H9 (cell line): ENCODE measurements around the gene FMNL1. TPM values are rescaled to one million over a fixed set of nuclear protein-coding genes. Genes with fewer than 3 reads are reported as not detected.

Experiments
- DNase-seq: peaks from one replicate; pipeline ENCODE4 v3.0.0-alpha.2; 2017
- H2AFZ ChIP-seq: one replicate; pipeline ENCODE4 v1.6.1; 2013; ENCODE audit warnings: mild to moderate bottlenecking, low read length, control low read depth, moderate library complexity
- H2AK5ac ChIP-seq: 2 replicates; pipeline ENCODE4 v1.6.1; 2013; ENCODE audit warnings: low read length, control low read depth, mixed read lengths; ENCODE audit not compliant: insufficient read length
- H2BK120ac ChIP-seq: one replicate; pipeline ENCODE4 v1.6.1; 2013; ENCODE audit warnings: low read depth, mild to moderate bottlenecking, low read length, control low read depth, inconsistent platforms; ENCODE audit not compliant: poor library complexity, severe bottlenecking
- H2BK12ac ChIP-seq: 2 replicates; pipeline ENCODE4 v1.6.1; 2013; ENCODE audit warnings: low read length, control low read depth, mixed read lengths, low read depth; ENCODE audit not compliant: insufficient read length
- H2BK15ac ChIP-seq: 2 replicates; pipeline ENCODE4 v1.6.1; 2013; ENCODE audit warnings: low read depth, low read length, control low read depth
- H2BK20ac ChIP-seq: one replicate; pipeline ENCODE4 v1.6.1; 2013; ENCODE audit warnings: low read depth, mild to moderate bottlenecking, low read length, control low read depth, inconsistent platforms; ENCODE audit not compliant: poor library complexity, severe bottlenecking
- H2BK5ac ChIP-seq: 2 replicates; pipeline ENCODE4 v1.6.1; 2013; ENCODE audit warnings: low read length, control low read depth, mixed read lengths; ENCODE audit not compliant: insufficient read length
- H3K14ac ChIP-seq: 2 replicates; pipeline ENCODE4 v1.6.1; 2013; ENCODE audit warnings: low read length, control low read depth; ENCODE audit not compliant: insufficient read depth
- H3K18ac ChIP-seq: 2 replicates; pipeline ENCODE4 v1.6.1; 2013; ENCODE audit warnings: low read depth, mild to moderate bottlenecking, mixed read lengths, low read length, control low read depth; ENCODE audit not compliant: insufficient read length
- H3K23ac ChIP-seq: 2 replicates; pipeline ENCODE4 v1.6.1; 2013; ENCODE audit warnings: low read length, control low read depth, mixed read lengths, low read depth; ENCODE audit not compliant: insufficient read length
- H3K23me2 ChIP-seq: 2 replicates; pipeline ENCODE4 v1.6.1; 2013; ENCODE audit warnings: low read depth, mild to moderate bottlenecking, mixed read lengths, low read length, control low read depth; ENCODE audit not compliant: insufficient read length, poor library complexity, severe bottlenecking
- H3K27ac ChIP-seq: 2 replicates; pipeline ENCODE4 v1.5.1; 2013; ENCODE audit warnings: low read length, control low read depth, mixed read lengths, low read depth; ENCODE audit not compliant: insufficient read length
- H3K27me3 ChIP-seq: 2 replicates; pipeline ENCODE4 v1.6.1; 2013; ENCODE audit warnings: low read length, control low read depth, inconsistent platforms; ENCODE audit not compliant: insufficient read depth
- H3K4ac ChIP-seq: 2 replicates; pipeline ENCODE4 v1.6.1; 2013; ENCODE audit warnings: low read depth, mild to moderate bottlenecking, control low read depth, inconsistent platforms, low read length, moderate library complexity
- H3K4me1 ChIP-seq: 2 replicates; pipeline ENCODE4 v1.6.1; 2013; ENCODE audit warnings: low read length, control low read depth, inconsistent platforms; ENCODE audit not compliant: insufficient read depth
- H3K4me2 ChIP-seq: 2 replicates; pipeline ENCODE4 v1.6.1; 2013; ENCODE audit warnings: low read length, control low read depth, mixed read lengths; ENCODE audit not compliant: insufficient read length, insufficient read depth
- H3K56ac ChIP-seq: 2 replicates; pipeline ENCODE4 v1.6.1; 2013; ENCODE audit warnings: low read depth, mild to moderate bottlenecking, mixed read lengths, low read length, control low read depth; ENCODE audit not compliant: insufficient read length
- H3K79me1 ChIP-seq: 2 replicates; pipeline ENCODE4 v1.6.1; 2013; ENCODE audit warnings: low read depth, mild to moderate bottlenecking, moderate library complexity, low read length, control low read depth, inconsistent platforms; ENCODE audit not compliant: insufficient read depth, poor library complexity, severe bottlenecking
- H3K79me2 ChIP-seq: 2 replicates; pipeline ENCODE4 v1.6.1; 2013; ENCODE audit warnings: low read length, control low read depth, inconsistent platforms; ENCODE audit not compliant: insufficient read depth
- H3K9ac ChIP-seq: 2 replicates; pipeline ENCODE4 v1.6.1; 2013; ENCODE audit warnings: low read length, control low read depth, mixed read lengths; ENCODE audit not compliant: insufficient read length; ENCODE audit errors: extremely low read depth
- H3K9me3 ChIP-seq: one replicate; pipeline ENCODE4 v1.6.1; 2013; ENCODE audit warnings: low read depth, low read length, inconsistent platforms; ENCODE audit not compliant: control insufficient read depth
- H3T11ph ChIP-seq: one replicate; pipeline ENCODE4 v1.6.1; 2013; ENCODE audit warnings: mild to moderate bottlenecking, low read length, control low read depth, inconsistent platforms
- H4K20me1 ChIP-seq: one replicate; pipeline ENCODE4 v1.6.1; 2013; ENCODE audit not compliant: control insufficient read depth, insufficient read length, insufficient read depth
- H4K5ac ChIP-seq: 2 replicates; pipeline ENCODE4 v1.6.1; 2013; ENCODE audit warnings: low read depth, mild to moderate bottlenecking, mixed read lengths, low read length, control low read depth; ENCODE audit not compliant: insufficient read length
- H4K8ac ChIP-seq: replicated peaks from 2 replicates; pipeline ENCODE4 v1.6.1; 2013; ENCODE audit warnings: low read length, control low read depth, mixed read lengths, low read depth; ENCODE audit not compliant: insufficient read length
- H4K91ac ChIP-seq: 2 replicates; pipeline ENCODE4 v1.6.1; 2013; ENCODE audit warnings: low read depth, mild to moderate bottlenecking, moderate library complexity, mixed read lengths, low read length, control low read depth; ENCODE audit not compliant: insufficient read length
- H3K27ac Mint-ChIP-seq, 3 experiments: 2 replicates in 2 of 3; 3 replicates in 1 of 3; pipeline ENCODE4 v1.8.0; 2020 to 2021; ENCODE audit warnings: mixed read lengths in 3 of 3, mild to moderate bottlenecking in 1 of 3, moderate library complexity in 1 of 3
- H3K27me3 Mint-ChIP-seq: 2 replicates; pipeline ENCODE4 v1.8.0; 2021; ENCODE audit warnings: low read depth, mild to moderate bottlenecking, moderate library complexity, mixed read lengths
- H3K36me3 Mint-ChIP-seq, 3 experiments: 2 replicates in 2 of 3; 3 replicates in 1 of 3; pipeline ENCODE4 v1.8.0; 2020 to 2021; ENCODE audit warnings: low read depth in 3 of 3, mixed read lengths in 3 of 3; ENCODE audit not compliant: insufficient read depth in 1 of 3
- H3K4me1 Mint-ChIP-seq, 2 experiments: 2 replicates each; pipeline ENCODE4 v1.8.0; 2020; ENCODE audit warnings: mixed read lengths in 2 of 2
- H3K4me3 Mint-ChIP-seq, 2 experiments: 2 replicates in 1 of 2; 3 replicates in 1 of 2; pipeline ENCODE4 v1.8.0; 2020 to 2021; ENCODE audit warnings: mild to moderate bottlenecking in 2 of 2, mixed read lengths in 2 of 2, moderate library complexity in 1 of 2
- H3K9me3 Mint-ChIP-seq, 2 experiments: 2 replicates in 1 of 2; 3 replicates in 1 of 2; pipeline ENCODE4 v1.8.0; 2020; ENCODE audit warnings: mild to moderate bottlenecking in 2 of 2, mixed read lengths in 2 of 2, moderate library complexity in 1 of 2
- WGBS: extraction: QIAGEN DNeasy Blood & Tissue Kit; methylation state at CpG from one replicate; pipeline ENCODE4 v1.1.7; 2013; ENCODE audit warnings: missing lambda C conversion rate, low lambda C conversion rate, mixed read lengths; ENCODE audit not compliant: insufficient read length; ENCODE audit errors: extremely low coverage; 5-methylcytosine and 5-hydroxymethylcytosine counted together
- total RNA-seq: library from RNA; stranded (reverse); gene quantifications from 2 replicates; pipeline ENCODE4 v1.2.1, GENCODE V29; 2021
- TF ChIP-seq, protein P1 (sequence below): fragments of 200-600 bp; sonication (generic); conservative IDR thresholded peaks from 3 replicates; pipeline ENCODE4 v1.8.0; 2021; ENCODE audit warnings: antibody characterized with exemption, mild to moderate bottlenecking

FMNL1 gene
- total RNA-seq, 1 experiment from 2014 or later = 6.9 TPM

DNA sequence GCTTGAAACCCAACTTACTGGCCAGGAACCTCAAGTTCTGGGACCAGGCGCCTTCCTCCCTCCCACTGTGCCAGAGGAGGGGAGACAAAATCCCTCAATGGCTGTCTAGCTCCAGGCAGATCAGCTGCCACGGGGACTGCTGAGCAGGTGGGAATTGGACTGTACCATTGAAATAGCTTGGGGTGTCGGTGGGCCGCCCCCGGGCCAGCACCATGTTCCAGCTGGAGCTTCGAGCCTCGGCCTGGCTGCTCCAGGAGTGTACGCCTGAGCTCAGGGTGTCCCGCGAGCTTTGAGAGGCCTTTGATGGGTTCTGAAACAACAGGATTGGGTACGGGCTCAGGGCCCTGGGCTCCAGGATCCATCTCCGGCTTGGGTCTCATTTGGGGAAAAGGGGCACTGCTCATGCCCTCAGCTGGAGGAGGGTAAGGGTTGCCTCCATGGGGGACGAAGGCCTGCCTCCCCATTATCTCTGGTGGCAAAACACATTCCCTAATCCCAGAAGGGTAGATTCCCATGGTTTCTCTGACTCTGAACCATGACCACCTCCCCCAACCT, 44.8 kb downstream of the FMNL1 start:
- no CpG with 5 or more reads among the region's 13 CpGs for WGBS
- Histone ChIP-seq H2BK12ac (no peak overlapping the region), H3K9me3 (no peaks in the 10 kb centered on the region), H2BK20ac (no peak overlapping the region), H3K4ac (no peak overlapping the region), H2BK120ac (no peak overlapping the region), H2BK5ac (no peak overlapping the region), H4K5ac (no peak overlapping the region), H3T11ph (no peak overlapping the region), H3K27me3 (no peaks in the 10 kb centered on the region), H3K18ac (no peak overlapping the region), H2BK15ac (no peak overlapping the region), H3K23me2 (peaks cover 9% of the 10 kb centered on the region), H3K14ac (no peak overlapping the region), H3K56ac (no peak overlapping the region), H3K23ac (no peak overlapping the region), H3K9ac (no peak overlapping the region), H3K27ac (no peak overlapping the region), H4K20me1 (no peaks in the 10 kb centered on the region), H4K91ac (no peak overlapping the region), H3K79me2 (no peaks in the 10 kb centered on the region), H2AK5ac (no peak overlapping the region), H4K8ac (no peak overlapping the region), H3K4me1 (no peaks in the 10 kb centered on the region), H3K79me1 (no peaks in the 10 kb centered on the region), H2AFZ (no peak overlapping the region), H3K4me2 (no peak overlapping the region)
- Mint-ChIP-seq H3K27me3 (peaks cover 2% of the 10 kb centered on the region; the same call in 1 of the 2 replicates), H3K4me1 (peaks cover 5 to 8% of the 10 kb centered on the region in 2 experiments), H3K36me3 (peaks cover 12 to 49% (median 41%) of the 10 kb centered on the region in 3 experiments; a peak in 6 of 7 replicates), H3K27ac (no peak overlapping the region), H3K4me3 (no peak overlapping the region), H3K9me3 (no peaks in the 10 kb centered on the region)
- DNase-seq = peak; percentile 25
- TF ChIP-seq, protein P1, sequence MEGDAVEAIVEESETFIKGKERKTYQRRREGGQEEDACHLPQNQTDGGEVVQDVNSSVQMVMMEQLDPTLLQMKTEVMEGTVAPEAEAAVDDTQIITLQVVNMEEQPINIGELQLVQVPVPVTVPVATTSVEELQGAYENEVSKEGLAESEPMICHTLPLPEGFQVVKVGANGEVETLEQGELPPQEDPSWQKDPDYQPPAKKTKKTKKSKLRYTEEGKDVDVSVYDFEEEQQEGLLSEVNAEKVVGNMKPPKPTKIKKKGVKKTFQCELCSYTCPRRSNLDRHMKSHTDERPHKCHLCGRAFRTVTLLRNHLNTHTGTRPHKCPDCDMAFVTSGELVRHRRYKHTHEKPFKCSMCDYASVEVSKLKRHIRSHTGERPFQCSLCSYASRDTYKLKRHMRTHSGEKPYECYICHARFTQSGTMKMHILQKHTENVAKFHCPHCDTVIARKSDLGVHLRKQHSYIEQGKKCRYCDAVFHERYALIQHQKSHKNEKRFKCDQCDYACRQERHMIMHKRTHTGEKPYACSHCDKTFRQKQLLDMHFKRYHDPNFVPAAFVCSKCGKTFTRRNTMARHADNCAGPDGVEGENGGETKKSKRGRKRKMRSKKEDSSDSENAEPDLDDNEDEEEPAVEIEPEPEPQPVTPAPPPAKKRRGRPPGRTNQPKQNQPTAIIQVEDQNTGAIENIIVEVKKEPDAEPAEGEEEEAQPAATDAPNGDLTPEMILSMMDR = no peak
